Bronchial epithelial cell (primary cell): Measurements from ENCODE around the gene FHIT. TPM values are rescaled to one million over a fixed set of nuclear protein-coding genes. Genes with fewer than 3 reads are reported as not detected.

ENCODE experiments used
- DNase-seq: peaks from one replicate; pipeline ENCODE4 v3.0.0-alpha.2; 2010; ENCODE audit warnings: low read depth
- FAIRE-seq: peaks from 2 replicates; lab custom pipeline; 2011; peaks lifted over from hg19 to GRCh38; lab: Jason Lieb, UNC
- H3K27me3 ChIP-seq: 2 replicates; pipeline ENCODE4 v1.5.1; 2011; ENCODE audit warnings: low read length; ENCODE audit not compliant: control insufficient read depth, insufficient read depth
- H3K36me3 ChIP-seq: 2 replicates; pipeline ENCODE4 v1.5.1; 2011; ENCODE audit warnings: low read length; ENCODE audit not compliant: control insufficient read depth, insufficient read depth
- H3K4me3 ChIP-seq: 2 replicates; pipeline ENCODE4 v1.5.1; 2011; ENCODE audit warnings: mild to moderate bottlenecking, low read depth, low read length, control low read depth
- CTCF ChIP-seq: IDR thresholded peaks from 2 replicates; pipeline ENCODE4 v1.5.1; 2011; ENCODE audit warnings: mild to moderate bottlenecking, moderate library complexity, low read length, control low read depth, inconsistent platforms; ENCODE audit not compliant: insufficient read depth, severe bottlenecking
- total RNA-seq: library from RNA; depleted of rRNA; stranded (reverse); fragments of >200 nt; gene quantifications from 2 replicates; pipeline ENCODE4 v1.2.1, GENCODE V29; 2014

FHIT gene
- total RNA-seq, 1 donor from 2014 or later: 1.6 TPM

GRCh38 chr3:59704292-59704691, 1547.0 kb downstream of the FHIT start:
- no peak for TF ChIP-seq CTCF
- Histone ChIP-seq H3K27me3 (peaks cover 2% of the 10 kb centered on the region), H3K4me3 (no peak overlapping the region), H3K36me3 (no peaks in the 10 kb centered on the region)
- no peak for DNase-seq
- no peak for FAIRE-seq

GRCh38 chr3:59699648-59700320, 1551.5 kb downstream of the FHIT start:
- no peak for TF ChIP-seq CTCF
- no peak overlapping the region for H3K4me3 ChIP-seq
- H3K27me3 ChIP-seq: peaks cover 2% of the 10 kb centered on the region
- no peaks in the 10 kb centered on the region for H3K36me3 ChIP-seq
- DNase-seq (no peak), FAIRE-seq (peak; percentile 40)
